ENCODE data around the gene SLC38A7.

- no peak for TF ChIP-seq ZNF570 (CRISPR knock-in tag; IDR thresholded peaks at IDR 0.05; ENCODE audit: borderline replicate concordance)
- TF ChIP-seq JUN (CRISPR knock-in tag; IDR thresholded peaks at IDR 0.05), result no peak
- no peak for TF ChIP-seq CTCF (CRISPR knock-in tag; IDR thresholded peaks at IDR 0.05)
- TF ChIP-seq ZKSCAN8 (CRISPR knock-in tag; IDR thresholded peaks at IDR 0.05; ENCODE audit: borderline replicate concordance), result no peak
- no peak for TF ChIP-seq FOSL2 (CRISPR knock-in tag; IDR thresholded peaks at IDR 0.05)
Measured at GRCh38 chr16:58692450-58692849, 7.9 kb upstream of the SLC38A7 start.

Data from HepG2 (cell line).